GM19193 (cell line): ENCODE results near the gene AKTIP.

Source experiments
- POLR2A ChIP-seq: IDR thresholded peaks from 4 replicates; pipeline ENCODE4 v1.6.1; 2011; ENCODE audit not compliant: insufficient read depth, insufficient read length; ENCODE audit errors: extremely low read depth

AKTIP gene

DNA sequence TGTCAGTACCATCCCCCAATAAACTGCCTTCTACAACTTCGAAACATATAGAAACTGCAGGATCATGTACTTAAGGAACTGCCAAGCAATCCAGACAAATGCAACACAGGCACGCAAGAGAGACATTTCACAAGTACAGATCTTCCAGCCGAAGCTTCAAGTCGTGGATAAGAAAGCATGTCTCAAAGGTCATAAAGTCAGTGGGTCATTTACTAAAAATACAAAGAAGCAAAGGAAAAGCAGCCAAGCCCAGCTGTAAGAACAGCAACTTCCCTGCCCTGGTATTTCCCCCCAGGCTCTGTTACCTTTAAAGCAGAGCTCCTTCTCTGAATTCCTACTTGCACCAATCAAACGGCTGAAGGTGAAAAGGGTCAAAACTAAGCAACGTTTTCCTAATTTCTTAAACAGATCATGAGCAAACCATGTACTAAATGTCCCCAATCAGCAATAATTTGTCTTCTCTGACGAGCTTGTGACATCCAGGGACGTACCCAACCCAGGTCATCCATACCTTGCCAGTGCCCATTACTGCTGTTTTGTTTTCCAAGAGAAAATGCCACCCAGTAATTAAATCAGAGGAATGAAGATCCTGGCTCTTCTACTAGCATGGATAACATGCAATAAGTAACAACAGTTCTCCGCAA lies 1.7 kb downstream of the AKTIP start:
- no peak for TF ChIP-seq POLR2A

DNA sequence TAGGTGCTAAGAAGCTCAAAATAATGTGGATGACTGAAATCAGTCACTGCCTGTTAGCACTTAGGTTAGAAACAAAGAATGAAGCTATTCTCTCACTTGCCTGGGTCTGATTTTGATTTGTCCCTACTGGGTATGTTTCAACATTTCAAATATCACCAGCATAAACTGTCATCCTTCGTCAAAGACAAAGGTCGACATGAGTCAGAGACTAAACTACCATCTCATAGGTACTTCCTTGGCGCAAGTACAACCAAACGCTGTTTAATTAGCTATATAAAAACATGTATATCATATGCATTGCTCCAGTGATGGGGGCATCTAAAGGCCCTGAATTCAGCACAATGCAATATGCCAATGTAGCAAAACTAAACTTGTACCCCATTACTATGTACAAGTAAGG lies 4.0 kb downstream of the AKTIP start:
- TF ChIP-seq POLR2A: no peak

DNA sequence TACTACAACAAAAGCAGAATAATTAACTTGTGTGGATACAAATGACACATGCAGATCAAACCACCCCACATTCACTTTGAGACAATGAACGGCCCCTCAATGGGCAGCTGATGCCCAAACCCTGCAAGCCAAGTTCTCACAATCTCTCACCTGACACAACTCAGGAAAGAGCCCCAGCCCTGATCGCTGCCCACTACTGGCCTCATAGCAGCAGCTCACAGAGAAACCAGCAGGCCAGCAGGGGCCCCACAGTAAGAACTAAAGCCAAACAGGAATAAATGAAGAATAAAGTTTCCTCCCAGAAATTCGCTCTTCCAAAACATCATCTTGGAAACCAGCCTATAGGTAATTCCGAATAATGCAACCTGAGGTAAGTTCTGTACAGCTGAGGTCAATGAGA lies 7.7 kb downstream of the AKTIP start:
- no peak for TF ChIP-seq POLR2A

GRCh38 chr16:53494636-53495035 lies 8.4 kb downstream of the AKTIP start:
- no peak for TF ChIP-seq POLR2A

- TF ChIP-seq POLR2A: no peak
Measured at GRCh38 chr16:53492503-53492902, 10.5 kb downstream of the AKTIP start.

GRCh38 chr16:53489755-53490154 lies 13.3 kb downstream of the AKTIP start:
- no peak for TF ChIP-seq POLR2A

DNA sequence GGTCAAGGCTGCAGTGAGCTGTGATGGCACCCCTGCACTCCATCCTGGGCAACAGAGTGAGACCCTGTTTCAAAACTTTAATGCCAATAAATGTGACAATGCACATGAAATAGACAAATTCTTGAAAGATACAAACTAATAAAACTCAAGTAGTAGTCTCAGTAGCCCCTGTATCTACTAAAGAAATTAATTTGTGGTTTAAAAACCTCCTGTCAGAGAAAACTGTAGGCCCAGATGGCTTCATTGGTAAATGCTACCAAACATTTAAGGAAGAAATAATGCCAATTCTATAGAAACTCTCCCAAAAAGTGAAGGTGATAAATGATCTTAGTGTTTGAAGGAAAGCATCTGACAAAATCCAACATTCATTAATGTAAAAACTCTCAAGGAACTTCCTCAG lies 16.8 kb downstream of the AKTIP start:
- no peak for TF ChIP-seq POLR2A

GRCh38 chr16:53484542-53484941 lies 18.5 kb downstream of the AKTIP start:
- TF ChIP-seq POLR2A: no peak

DNA sequence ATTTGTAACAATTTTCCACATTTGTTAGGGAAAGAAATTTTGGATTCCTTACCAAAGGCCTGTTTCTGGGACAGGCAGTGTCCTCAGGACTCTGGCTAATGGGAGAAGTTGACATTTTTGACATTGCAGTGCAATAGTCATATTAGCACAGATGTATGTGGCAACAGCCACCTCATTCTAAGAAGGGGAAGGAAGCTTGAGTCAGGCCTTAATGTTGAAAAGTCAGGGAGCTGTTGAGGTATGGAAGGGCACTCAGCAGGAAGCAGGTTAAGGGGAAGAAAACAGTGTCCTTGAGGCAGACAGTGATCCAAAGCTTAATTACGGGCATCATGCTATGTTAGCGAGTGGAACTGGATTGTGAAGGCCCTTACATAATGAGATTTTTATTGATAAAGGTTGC lies 20.9 kb downstream of the AKTIP start:
- no peak for TF ChIP-seq POLR2A

DNA sequence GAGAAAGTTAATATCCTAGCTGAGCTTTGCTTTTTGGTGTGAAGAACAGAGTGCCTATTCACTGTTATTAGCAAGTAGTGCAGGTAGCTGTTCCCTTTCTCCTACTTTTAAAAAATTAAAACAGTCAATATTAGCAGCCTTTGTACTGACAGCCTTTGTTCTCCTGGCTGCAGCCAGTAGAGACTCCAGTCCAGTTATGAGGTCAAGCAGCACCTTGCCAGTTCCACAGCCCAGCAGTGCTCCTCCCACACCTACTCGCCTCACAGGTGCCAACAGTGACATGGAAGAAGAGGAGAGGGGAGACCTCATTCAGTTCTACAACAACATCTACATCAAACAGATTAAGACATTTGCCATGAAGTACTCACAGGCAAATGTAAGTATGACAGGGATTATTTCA lies 22.6 kb downstream of the AKTIP start:
- no peak for TF ChIP-seq POLR2A

DNA sequence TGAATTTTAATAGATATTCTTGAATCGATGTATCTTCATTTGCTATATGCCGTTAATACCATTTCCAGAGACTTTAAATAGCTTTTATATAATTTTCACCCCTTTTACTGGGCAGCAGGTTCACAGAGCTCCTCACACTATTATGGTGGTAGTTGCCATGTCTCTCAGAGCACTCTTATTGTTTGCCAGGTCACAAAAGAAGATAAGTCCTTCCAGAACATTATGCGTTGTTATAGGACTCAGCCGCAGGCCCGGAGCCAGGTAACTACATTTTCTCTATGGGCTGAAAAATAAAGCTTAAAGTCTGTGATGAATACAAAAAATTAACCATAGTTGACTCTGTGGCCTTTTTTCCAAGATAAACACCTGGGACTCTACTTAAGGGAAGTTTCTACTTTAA lies 24.0 kb downstream of the AKTIP start:
- no peak for TF ChIP-seq POLR2A

DNA sequence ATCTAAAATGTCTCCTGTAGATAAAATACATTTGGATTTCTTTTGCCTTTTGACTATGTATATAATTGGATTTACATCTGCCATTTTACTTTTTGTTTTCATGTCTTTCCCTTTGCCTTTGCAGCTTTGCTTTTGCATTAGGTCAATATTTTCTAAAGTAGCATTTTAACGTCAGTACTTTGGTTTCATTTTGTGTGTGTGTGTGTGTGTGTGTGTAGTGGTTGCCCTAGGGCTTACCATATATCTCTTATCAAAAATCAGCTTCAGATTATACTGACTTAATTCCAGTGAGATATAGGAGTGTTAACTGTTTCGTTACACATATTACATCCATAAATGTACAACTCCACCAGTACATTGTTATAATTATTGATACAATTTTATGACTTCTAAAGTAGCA lies 26.1 kb downstream of the AKTIP start:
- TF ChIP-seq POLR2A: no peak

GRCh38 chr16:53465606-53466280 lies 37.3 kb downstream of the AKTIP start:
- TF ChIP-seq POLR2A: no peak

- no peak for TF ChIP-seq POLR2A
Measured at GRCh38 chr16:53458635-53459034, 44.4 kb downstream of the AKTIP start.

GRCh38 chr16:53457670-53458069 lies 45.3 kb downstream of the AKTIP start:
- TF ChIP-seq POLR2A: no peak

- no peak for TF ChIP-seq POLR2A
Measured at GRCh38 chr16:53456625-53457024, 46.4 kb downstream of the AKTIP start.
